ENCODE results near the gene PTPRQ.

The PTPRQ gene

GRCh38 chr12:80565271-80565670 is 121.2 kb downstream of the PTPRQ start:
- no peak for DNase-seq

DNA sequence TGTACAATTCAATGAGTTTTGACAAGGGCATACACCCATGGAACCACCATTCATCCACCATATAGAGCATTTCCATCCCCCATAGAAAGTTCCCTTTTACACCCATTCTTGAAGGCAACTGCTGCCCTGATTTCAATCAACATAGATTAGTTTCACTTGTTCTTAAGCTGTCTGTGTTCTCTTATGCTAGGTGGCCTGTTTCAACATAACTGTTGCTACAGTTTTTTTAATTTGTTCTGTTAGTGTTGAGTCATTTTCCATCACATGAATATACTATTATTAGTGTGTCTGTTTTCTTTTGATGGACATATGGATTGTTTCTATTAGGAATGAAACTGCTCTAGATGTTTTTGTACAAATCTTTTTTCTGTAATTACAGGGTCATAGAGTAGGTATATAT is 123.4 kb downstream of the PTPRQ start:
- DNase-seq = no peak

DNA sequence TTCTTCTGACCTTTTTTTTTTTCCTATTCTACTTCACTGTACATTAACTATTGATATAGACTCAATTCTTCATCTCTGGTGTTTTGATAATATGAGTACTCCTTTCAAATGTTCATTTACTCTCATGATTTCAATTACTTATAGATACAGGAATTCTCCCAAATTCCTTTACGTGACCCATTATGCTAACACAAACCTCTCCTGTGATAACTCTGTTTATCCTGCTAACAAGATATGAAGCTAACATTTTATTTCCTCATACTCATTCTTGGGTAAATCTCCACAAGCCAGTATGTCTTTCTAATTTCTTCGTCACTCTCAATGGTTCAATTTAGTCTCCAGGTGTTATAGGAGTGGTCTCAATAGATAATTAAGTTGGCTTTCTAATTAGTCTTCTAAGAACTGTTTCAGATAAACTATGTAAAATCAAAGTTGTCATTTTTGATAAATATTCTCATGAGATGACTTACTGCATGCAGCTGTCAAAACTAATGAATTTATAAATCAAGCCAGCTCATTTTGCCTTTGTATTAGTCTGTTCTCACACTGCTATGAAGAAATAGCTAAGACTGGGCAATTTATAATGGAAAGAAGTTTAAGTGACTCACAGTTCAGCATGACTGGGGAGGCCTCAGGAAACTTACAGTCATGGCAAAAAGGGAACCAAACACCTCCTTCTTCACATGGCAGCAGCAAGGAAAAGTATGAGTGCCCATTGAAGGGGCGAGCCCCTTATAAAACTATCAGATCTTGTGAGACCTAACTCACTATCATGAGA is 132.8 kb downstream of the PTPRQ start:
- DNase-seq = no peak

GRCh38 chr12:80580254-80580653 is 136.2 kb downstream of the PTPRQ start:
- DNase-seq = no peak

DNA sequence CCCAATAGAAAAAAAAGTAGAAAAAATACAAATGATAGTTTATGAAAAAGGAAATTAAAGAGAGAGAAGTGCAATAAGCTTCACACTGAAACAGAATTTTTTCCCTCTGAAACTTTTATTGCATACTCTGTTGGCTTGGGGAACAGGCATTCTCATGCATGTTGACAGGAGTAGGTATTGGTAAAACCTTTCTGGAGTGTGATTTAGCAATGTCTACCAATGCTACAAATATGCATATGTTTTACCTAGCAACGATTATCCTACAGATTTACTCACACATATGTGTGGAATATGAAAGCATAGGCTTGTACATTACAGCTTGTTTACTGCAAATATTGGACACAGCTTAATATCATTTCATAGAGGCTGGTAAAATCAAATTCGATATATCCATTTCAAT is 137.7 kb downstream of the PTPRQ start:
- DNase-seq = no peak

GRCh38 chr12:80582431-80582830 is 138.4 kb downstream of the PTPRQ start:
- DNase-seq = no peak

DNA sequence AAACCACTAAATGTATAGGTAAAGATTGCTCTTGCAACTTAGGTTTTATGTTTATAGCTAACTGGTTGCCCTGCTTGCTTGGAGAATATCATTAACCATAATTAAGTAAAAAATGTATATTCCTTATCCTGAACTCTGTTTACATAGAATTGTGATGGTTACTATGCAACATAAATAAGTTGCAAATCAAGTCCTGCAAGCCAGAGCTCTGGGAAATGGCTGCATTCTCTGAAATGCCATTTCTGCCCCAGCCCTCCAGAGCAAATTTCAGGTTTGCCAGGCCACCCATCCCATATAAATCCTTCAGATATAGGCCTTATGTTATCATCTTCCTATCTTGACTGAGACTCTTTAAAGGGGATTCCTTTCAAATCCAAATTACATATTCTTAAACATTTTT is 145.0 kb downstream of the PTPRQ start:
- no peak for DNase-seq

GRCh38 chr12:80590085-80590484 is 146.1 kb downstream of the PTPRQ start:
- no peak for DNase-seq

- DNase-seq = no peak
Measured at GRCh38 chr12:80593766-80594165, 149.7 kb downstream of the PTPRQ start.

DNA sequence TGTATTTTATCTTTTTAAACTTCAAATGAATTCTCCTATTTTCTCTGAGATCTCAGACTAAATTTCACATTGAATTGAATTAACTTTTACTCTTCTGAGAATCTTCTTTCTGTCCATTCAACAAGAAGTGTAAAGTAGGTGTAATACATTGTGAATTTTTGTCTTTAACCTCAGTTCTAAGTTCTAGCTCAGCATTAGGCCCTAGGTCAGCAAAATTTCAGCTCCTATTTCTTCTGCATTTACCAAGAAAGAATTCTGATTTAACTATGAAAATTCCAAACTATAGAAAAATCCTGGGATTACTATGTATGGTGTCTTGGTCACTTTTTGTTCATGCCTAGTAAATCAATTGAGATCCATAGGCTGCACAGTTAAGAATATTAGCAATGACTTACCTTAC is 152.5 kb downstream of the PTPRQ start:
- DNase-seq = no peak

GRCh38 chr12:80598004-80598606 is 154.1 kb downstream of the PTPRQ start:
- no peak for DNase-seq

- no peak for DNase-seq
Measured at GRCh38 chr12:80602455-80602854, 158.4 kb downstream of the PTPRQ start.

DNA sequence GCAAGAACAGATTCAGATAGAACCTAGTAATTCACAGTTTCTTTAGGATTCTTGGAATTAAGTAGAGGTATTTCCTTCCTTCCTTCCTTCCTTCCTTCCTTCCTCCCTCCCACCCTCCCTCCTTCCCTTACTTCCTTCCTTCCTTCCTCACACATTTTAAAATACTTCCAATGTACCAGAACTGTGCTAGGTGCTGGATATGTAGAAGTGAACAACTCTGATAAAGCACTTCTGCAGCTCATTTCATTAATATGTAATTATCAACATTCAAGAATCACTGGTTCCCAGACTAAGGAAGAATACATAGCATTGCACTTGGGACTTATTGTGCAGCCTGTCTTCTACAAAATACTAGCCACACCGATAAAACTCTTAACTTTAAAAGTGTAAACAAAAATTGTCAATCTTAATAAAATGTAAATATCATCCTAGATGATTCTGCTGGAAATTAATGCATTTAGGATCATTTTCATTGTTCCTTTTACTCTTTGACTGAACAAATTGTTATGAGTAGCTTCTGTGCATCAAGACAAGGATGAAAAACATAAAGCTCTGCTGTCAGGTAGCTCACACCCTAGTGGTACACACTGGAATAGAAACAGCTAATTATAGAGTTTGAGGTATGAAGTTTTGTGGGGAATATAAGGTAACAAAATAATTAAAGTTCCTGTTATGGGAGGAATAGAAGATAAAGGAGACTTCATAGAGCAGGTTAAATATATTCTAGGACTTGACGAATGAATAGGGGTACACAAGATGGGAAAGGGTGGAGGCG is 163.5 kb downstream of the PTPRQ start:
- no peak for DNase-seq

- no peak for DNase-seq
Measured at GRCh38 chr12:80617733-80618132, 173.7 kb downstream of the PTPRQ start.

GRCh38 chr12:80620281-80620680 is 176.2 kb downstream of the PTPRQ start:
- no peak for DNase-seq

DNA sequence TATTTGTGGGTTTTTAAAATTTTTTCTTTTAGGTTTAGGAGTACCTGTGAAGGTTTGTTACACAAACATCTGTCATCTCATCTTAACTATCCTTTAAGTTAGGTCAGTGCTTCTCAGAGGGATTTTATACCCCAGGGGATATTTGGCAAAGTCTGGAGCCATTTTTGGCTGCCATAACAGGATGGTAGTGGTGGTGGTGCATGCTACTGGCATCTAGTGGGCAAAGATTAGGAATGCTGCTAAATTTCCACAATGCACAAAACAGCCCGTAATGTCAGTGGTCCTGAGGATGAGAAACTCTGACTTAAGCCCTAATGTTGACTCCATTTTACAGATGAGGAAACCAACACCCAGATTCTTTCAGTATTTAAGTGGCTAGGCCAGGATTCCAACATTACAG is 178.2 kb downstream of the PTPRQ start:
- DNase-seq = no peak

GRCh38 chr12:80625051-80625450 is 181.0 kb downstream of the PTPRQ start:
- DNase-seq = no peak

DNA sequence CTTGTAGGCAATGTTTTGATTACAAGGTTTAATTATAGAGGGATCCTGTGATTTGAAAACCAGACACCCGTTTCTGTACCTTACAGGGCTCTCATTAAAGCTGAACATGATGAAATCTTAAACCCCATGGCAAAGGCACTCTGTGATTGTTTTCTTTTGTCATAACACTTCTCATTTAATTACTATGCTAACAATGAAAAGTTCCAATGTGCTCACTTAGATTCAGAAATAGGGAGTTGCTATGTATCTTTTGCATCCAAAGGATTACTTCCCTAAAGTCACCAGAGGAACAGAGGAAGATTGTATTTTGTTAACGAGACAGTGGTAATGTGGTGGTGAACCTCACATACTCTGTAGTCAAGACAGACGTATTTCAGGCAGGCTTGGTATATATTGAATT is 181.9 kb downstream of the PTPRQ start:
- no peak for DNase-seq

DNA sequence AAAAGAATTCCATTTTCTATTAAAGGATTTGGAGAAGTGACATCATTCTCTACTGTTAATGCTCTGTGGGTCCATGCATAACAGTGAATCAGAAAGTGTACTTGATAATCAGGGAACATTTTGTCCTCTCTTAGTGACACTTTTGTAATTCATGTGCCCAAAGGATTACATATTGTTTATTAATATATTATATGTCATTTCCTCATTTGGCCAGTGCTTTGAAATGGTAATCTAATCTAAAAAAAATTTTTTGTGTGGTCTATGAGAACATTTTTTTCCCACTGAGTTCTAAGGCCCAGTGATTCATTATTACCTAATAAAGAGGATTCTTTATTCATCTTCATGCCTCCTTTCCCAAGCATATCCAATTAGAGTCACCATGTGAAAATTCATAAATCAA is 183.7 kb downstream of the PTPRQ start:
- DNase-seq = no peak

DNA sequence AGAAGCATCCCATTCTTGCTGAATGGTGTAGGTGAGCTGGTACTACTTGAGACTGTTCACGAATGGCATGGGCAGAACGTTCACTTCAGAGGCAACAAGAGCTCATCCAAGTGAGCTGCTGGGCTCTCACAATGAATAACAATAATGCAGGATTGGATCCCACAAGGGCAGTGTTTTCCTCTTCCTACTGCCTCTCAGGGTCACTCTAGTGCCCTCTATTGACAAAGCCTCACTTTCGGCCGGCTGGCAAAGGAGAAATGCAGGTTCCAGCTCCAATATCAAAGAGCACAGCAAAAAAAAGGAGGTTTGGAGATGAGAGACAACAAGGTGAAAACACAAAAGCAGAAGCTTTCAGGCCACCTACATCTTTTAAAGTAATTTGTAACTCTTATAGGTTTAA is 188.8 kb downstream of the PTPRQ start:
- no peak for DNase-seq

DNA sequence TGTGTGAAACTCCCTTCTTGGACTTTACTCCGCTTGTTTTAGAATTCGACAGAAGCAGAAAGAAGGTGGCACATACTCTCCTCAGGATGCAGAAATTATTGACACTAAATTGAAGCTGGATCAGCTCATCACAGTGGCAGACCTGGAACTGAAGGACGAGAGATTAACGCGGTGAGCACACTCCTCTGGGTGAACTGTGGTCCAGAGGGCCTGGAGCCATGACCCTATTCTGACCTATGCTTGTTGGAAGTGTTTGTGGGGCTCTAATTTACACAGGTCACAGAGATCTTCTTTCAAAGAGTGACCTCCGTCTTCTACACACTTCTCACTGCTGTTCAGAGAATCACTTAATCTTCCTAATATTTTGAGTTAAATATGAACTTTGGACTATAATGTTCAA is 190.9 kb downstream of the PTPRQ start:
- DNase-seq = no peak

- DNase-seq = no peak
Measured at GRCh38 chr12:80636832-80637231, 192.8 kb downstream of the PTPRQ start.

DNA sequence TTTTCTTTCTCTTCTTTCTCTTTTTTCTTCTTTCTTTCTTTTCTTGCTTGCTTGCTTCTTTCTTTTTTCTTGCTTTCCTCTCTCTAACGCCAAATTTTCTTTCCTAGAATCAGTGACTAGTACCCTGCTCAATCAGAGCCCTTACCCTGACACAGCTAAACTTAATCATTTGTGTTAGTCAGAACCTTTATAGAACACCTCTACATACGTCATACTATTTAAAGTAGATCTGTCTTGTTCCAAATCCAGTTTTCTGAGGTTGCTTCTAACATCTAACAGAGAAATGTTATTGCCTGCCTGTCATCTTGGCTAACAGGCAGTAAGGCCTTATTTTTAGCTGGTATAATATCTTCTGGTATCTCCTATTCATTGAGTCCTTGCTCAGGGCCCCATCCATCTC is 197.9 kb downstream of the PTPRQ start:
- DNase-seq = no peak

DNA sequence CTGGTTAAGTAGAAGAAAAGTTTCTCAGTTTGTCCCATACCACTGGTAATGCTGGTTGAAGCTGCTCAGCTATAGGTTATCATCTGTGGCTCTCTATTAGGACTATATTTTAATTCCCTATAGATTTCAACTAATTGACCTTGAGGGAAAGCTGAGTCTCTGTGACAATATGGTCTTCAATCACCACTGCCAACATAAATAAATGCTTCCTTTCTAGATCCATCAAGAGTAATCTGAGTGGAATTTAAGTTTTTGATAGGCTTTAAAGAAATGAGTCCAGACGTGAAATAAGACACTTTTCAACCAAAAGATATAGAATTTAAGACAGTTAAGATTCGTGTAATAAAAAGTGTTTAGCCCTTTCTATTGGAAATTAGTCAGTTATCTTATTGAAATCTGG is 199.9 kb downstream of the PTPRQ start:
- no peak for DNase-seq

Measured in CD4-positive, alpha-beta T cell treated with Interleukin-17A for 1 hour (primary cell).